ENCODE results near the gene DHH. TPM values are rescaled to one million over a fixed set of nuclear protein-coding genes. Genes with fewer than 3 reads are reported as not detected.

DHH gene
- total and polyA plus RNA-seq, 10 of the 15 experiments (the other 5 are each of a cell fraction or from before 2014, with no cell fraction given) = 0.01 TPM; not detected in 9

DNA sequence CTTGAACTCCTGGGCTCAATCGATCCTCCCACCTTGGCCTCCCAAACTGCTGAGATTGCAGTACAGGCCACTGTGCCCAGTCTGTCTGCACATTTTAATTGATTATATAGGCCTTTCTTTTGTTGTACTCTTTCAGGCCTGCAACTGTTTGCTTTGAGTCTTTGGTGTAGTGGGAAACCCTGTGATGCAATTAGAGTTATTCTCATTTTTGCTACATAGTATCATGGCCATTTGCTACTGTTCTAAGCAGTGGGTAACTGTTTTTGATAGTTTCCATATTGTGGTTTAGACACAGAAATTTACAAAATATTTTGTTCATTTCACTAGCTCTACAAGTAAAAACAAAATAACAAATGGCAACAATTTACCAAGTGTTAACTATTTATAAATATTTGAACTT is 42.9 kb upstream of the DHH start:
- H2AFZ ChIP-seq (ENCODE audit: control insufficient read depth, low read depth, low read length) = no peak overlapping the region
- H3K27ac ChIP-seq (ENCODE audit: control insufficient read depth, insufficient read depth) = no peak overlapping the region
- H3K9me3 ChIP-seq (replicated peaks; ENCODE audit: control insufficient read depth, insufficient read depth, low read length) = no peaks in the 10 kb centered on the region
- intact Hi-C loops (cut with micrococcal nuclease; ENCODE audit: unreplicated experiment) = no loop called here
- RAD21 ChIA-PET (ENCODE audit: unreplicated experiment) = interaction anchor here (1.1 kb wide), 1 partner anchor 28 kb away, joined by 3 read pairs; no protein-coding TSS in a partner anchor
- no peak overlapping the region for H3K9ac ChIP-seq (ENCODE audit: control insufficient read depth, insufficient read depth, low read length)
- TF ChIP-seq WRNIP1 (IDR thresholded peaks at IDR 0.05; ENCODE audit: borderline replicate concordance, low read depth, low read length) (no peak), MYB (IDR thresholded peaks at IDR 0.05; ENCODE audit: borderline replicate concordance, low read depth, low read length) (no peak), YBX1 (IDR thresholded peaks at IDR 0.05) (no peak), CHD1 (IDR thresholded peaks at IDR 0.05; ENCODE audit: low read depth, low read length) (no peak), LARP7 (IDR thresholded peaks at IDR 0.05) (no peak), CHD2 (IDR thresholded peaks at IDR 0.05; ENCODE audit: borderline replicate concordance, low read depth, low read length) (no peak), JUNB (IDR thresholded peaks at IDR 0.05) (no peak), TCF12 (IDR thresholded peaks at IDR 0.05; ENCODE audit: low read depth, low read length) (no peak), MYC (IDR thresholded peaks at IDR 0.05; ENCODE audit: insufficient read depth, insufficient read length, insufficient replicate concordance, low read length, severe bottlenecking) (no peak), STAT1 (conservative IDR thresholded peaks at IDR 0.05) (no peak), SIN3A (IDR thresholded peaks at IDR 0.05; ENCODE audit: low read depth, low read length) (no peak)
- TF ChIP-seq, protein P1, sequence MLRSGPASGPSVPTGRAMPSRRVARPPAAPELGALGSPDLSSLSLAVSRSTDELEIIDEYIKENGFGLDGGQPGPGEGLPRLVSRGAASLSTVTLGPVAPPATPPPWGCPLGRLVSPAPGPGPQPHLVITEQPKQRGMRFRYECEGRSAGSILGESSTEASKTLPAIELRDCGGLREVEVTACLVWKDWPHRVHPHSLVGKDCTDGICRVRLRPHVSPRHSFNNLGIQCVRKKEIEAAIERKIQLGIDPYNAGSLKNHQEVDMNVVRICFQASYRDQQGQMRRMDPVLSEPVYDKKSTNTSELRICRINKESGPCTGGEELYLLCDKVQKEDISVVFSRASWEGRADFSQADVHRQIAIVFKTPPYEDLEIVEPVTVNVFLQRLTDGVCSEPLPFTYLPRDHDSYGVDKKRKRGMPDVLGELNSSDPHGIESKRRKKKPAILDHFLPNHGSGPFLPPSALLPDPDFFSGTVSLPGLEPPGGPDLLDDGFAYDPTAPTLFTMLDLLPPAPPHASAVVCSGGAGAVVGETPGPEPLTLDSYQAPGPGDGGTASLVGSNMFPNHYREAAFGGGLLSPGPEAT (IDR thresholded peaks at IDR 0.05; ENCODE audit: low read depth) = no peak
- TF ChIP-seq, protein P2, sequence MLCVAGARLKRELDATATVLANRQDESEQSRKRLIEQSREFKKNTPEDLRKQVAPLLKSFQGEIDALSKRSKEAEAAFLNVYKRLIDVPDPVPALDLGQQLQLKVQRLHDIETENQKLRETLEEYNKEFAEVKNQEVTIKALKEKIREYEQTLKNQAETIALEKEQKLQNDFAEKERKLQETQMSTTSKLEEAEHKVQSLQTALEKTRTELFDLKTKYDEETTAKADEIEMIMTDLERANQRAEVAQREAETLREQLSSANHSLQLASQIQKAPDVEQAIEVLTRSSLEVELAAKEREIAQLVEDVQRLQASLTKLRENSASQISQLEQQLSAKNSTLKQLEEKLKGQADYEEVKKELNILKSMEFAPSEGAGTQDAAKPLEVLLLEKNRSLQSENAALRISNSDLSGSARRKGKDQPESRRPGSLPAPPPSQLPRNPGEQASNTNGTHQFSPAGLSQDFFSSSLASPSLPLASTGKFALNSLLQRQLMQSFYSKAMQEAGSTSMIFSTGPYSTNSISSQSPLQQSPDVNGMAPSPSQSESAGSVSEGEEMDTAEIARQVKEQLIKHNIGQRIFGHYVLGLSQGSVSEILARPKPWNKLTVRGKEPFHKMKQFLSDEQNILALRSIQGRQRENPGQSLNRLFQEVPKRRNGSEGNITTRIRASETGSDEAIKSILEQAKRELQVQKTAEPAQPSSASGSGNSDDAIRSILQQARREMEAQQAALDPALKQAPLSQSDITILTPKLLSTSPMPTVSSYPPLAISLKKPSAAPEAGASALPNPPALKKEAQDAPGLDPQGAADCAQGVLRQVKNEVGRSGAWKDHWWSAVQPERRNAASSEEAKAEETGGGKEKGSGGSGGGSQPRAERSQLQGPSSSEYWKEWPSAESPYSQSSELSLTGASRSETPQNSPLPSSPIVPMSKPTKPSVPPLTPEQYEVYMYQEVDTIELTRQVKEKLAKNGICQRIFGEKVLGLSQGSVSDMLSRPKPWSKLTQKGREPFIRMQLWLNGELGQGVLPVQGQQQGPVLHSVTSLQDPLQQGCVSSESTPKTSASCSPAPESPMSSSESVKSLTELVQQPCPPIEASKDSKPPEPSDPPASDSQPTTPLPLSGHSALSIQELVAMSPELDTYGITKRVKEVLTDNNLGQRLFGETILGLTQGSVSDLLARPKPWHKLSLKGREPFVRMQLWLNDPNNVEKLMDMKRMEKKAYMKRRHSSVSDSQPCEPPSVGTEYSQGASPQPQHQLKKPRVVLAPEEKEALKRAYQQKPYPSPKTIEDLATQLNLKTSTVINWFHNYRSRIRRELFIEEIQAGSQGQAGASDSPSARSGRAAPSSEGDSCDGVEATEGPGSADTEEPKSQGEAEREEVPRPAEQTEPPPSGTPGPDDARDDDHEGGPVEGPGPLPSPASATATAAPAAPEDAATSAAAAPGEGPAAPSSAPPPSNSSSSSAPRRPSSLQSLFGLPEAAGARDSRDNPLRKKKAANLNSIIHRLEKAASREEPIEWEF (IDR thresholded peaks at IDR 0.05; ENCODE audit: insufficient replicate concordance, low read depth, low read length) = no peak
- CTCF ChIA-PET = interaction anchor here (0.7 to 2.4 kb wide), 4 partner anchors 8 to 149 kb away, joined by 3 to 8 read pairs (median 4); partner anchors contain the start of gene RHEBL1
- POLR2A ChIA-PET = interaction anchor here (1.3 kb wide), 1 partner anchor 68 kb away, joined by 3 read pairs; the partner anchor contains the start of gene RHEBL1
- in situ Hi-C loops (cut with MboI) = no loop called here
- H3K79me2 ChIP-seq (ENCODE audit: control insufficient read depth, insufficient read depth, low read length) = peaks cover 16% of the 10 kb centered on the region
- H3K4me3 ChIP-seq = no peak overlapping the region
- H3K4me2 ChIP-seq (ENCODE audit: control insufficient read depth, insufficient read depth) = no peak overlapping the region
- BruUV-seq (replicated peaks) = no TSS peak
- H4K20me1 ChIP-seq (ENCODE audit: control insufficient read depth, insufficient read depth) = no peaks in the 10 kb centered on the region
- H3K36me3 ChIP-seq (ENCODE audit: control insufficient read depth in 2 of 2, insufficient read depth in 2 of 2, low read length in 1 of 2) = no peaks in the 10 kb centered on the region; a peak in 1 of 4 replicates
- 100% methylated on average over 1 of the region's 1 CpG for WGBS (ENCODE audit: insufficient coverage, insufficient replicate concordance, low lambda C conversion rate, missing lambda C conversion rate)
- no peaks in the 10 kb centered on the region for H3K27me3 ChIP-seq (replicated peaks in 1 of 2; ENCODE audit: control insufficient read depth in 2 of 2, insufficient read depth in 2 of 2, low read length in 1 of 2)
- SMC1A ChIA-PET (ENCODE audit: uncharacterized antibody, unreplicated experiment) = interaction anchor here (1.0 to 1.3 kb wide), 3 partner anchors 10 to 35 kb away, joined by 3 to 4 read pairs (median 4); no protein-coding TSS in a partner anchor
- FAIRE-seq = no peak
- no peak for ATAC-seq
- peaks cover 8% of the 10 kb centered on the region for H3K4me1 ChIP-seq (ENCODE audit: control insufficient read depth, insufficient read depth, low read length)
- DNase-seq (ENCODE audit: low read depth, low spot score) = no peak
